HG03280 (cell line): ENCODE data around the gene LGR4.

Experiments used
- ATAC-seq: cut with Tn5 transposase; IDR thresholded peaks from one replicate; pipeline ENCODE4 v1.9.1; 2021; ENCODE audit warnings: mild to moderate bottlenecking, moderate library complexity; ENCODE audit not compliant: unreplicated experiment

The LGR4 gene

GRCh38 chr11:27487706-27488105, 15.1 kb upstream of the LGR4 start:
- ATAC-seq = no peak

- peak; percentile 58 for ATAC-seq
These were observed 13.6 kb upstream of the LGR4 start for GRCh38 chr11:27485930-27486773.

GRCh38 chr11:27482793-27483192, 10.2 kb upstream of the LGR4 start:
- ATAC-seq = no peak

- ATAC-seq = no peak
These were observed 9.4 kb upstream of the LGR4 start for GRCh38 chr11:27481992-27482391.

- ATAC-seq = no peak
These were observed 5.2 kb upstream of the LGR4 start for GRCh38 chr11:27477831-27478230.

GRCh38 chr11:27477243-27477642, 4.7 kb upstream of the LGR4 start:
- no peak for ATAC-seq

GRCh38 chr11:27475622-27476021, 3.0 kb upstream of the LGR4 start:
- ATAC-seq = no peak

- ATAC-seq = no peak
These were observed 422 bp upstream of the LGR4 start for GRCh38 chr11:27473017-27473406.

GRCh38 chr11:27471589-27472397, 797 bp downstream of the LGR4 start:
- ATAC-seq = peak; percentile 52

- ATAC-seq = no peak
These were observed 1.6 kb downstream of the LGR4 start for GRCh38 chr11:27470826-27471588.

GRCh38 chr11:27470166-27470565, 2.4 kb downstream of the LGR4 start:
- ATAC-seq = no peak

- ATAC-seq = no peak
These were observed 3.4 kb downstream of the LGR4 start for GRCh38 chr11:27468995-27469695.

GRCh38 chr11:27468209-27468994, 4.2 kb downstream of the LGR4 start:
- ATAC-seq = no peak

GRCh38 chr11:27467181-27467913, 5.2 kb downstream of the LGR4 start:
- no peak for ATAC-seq

- ATAC-seq = no peak
These were observed 6.2 kb downstream of the LGR4 start for GRCh38 chr11:27466363-27466762.

GRCh38 chr11:27465629-27466028, 7.0 kb downstream of the LGR4 start:
- ATAC-seq = no peak

- ATAC-seq = no peak
These were observed 7.7 kb downstream of the LGR4 start for GRCh38 chr11:27464909-27465308.

- no peak for ATAC-seq
These were observed 8.3 kb downstream of the LGR4 start for GRCh38 chr11:27464289-27464696.

GRCh38 chr11:27462543-27462942, 10.0 kb downstream of the LGR4 start:
- ATAC-seq = no peak
